CD4-positive, CD25-positive, alpha-beta regulatory T cell (primary cell): ENCODE data around the gene SLN. TPM values are rescaled to one million over a fixed set of nuclear protein-coding genes. Genes with fewer than 3 reads are reported as not detected.

ENCODE experiments used
- ATAC-seq, 2 donors: fragments of 150-1000 bp; cut with Tn5 transposase; one replicate each; pipeline ENCODE4 v1.10.0; 2021; ENCODE audit warnings: low read depth in 2 of 2, moderate number of reproducible peaks in 2 of 2, moderate library complexity in 1 of 2
- DNase-seq, 3 donors: peaks; one replicate each; pipeline versions ENCODE4 v3.0.0 to v3.0.0-alpha.2; 2012 to 2022; ENCODE audit warnings: mixed read lengths in 1 of 3
- H3K27ac ChIP-seq: one replicate; pipeline ENCODE4 v1.7.0; 2013; ENCODE audit warnings: mild to moderate bottlenecking, low read length; ENCODE audit not compliant: insufficient read depth, poor library complexity, severe bottlenecking
- H3K27me3 ChIP-seq: one replicate; pipeline ENCODE4 v1.7.0; 2013; ENCODE audit warnings: low read length; ENCODE audit not compliant: control insufficient read depth, insufficient read depth
- H3K36me3 ChIP-seq: one replicate; pipeline ENCODE4 v1.7.0; 2013; ENCODE audit warnings: mild to moderate bottlenecking, low read length, moderate library complexity; ENCODE audit not compliant: control insufficient read depth, insufficient read depth
- H3K4me1 ChIP-seq: 2 replicates; pipeline ENCODE4 v1.7.0; 2013; ENCODE audit warnings: mild to moderate bottlenecking, low read length; ENCODE audit not compliant: insufficient read depth, control insufficient read depth, poor library complexity, severe bottlenecking
- H3K4me3 ChIP-seq: one replicate; pipeline ENCODE4 v1.7.0; 2013; ENCODE audit warnings: low read depth, mild to moderate bottlenecking, low read length, moderate library complexity
- H3K9me3 ChIP-seq, 2 experiments: 1 replicate in 1 of 2; 2 replicates in 1 of 2; pipeline ENCODE4 v1.7.0; 2013; ENCODE audit warnings: low read length in 2 of 2, mild to moderate bottlenecking in 1 of 2, moderate library complexity in 1 of 2; ENCODE audit not compliant: control insufficient read depth in 2 of 2
- H3K27ac Mint-ChIP-seq, 3 donors: one replicate each; pipeline ENCODE4 v1.8.0; 2020 to 2022; ENCODE audit warnings: mild to moderate bottlenecking in 3 of 3, mixed read lengths in 3 of 3, moderate library complexity in 2 of 3
- H3K27me3 Mint-ChIP-seq: one replicate; pipeline ENCODE4 v1.8.0; 2022; ENCODE audit warnings: mild to moderate bottlenecking, mixed read lengths
- H3K36me3 Mint-ChIP-seq: one replicate; pipeline ENCODE4 v1.8.0; 2020; ENCODE audit warnings: mixed read lengths
- H3K4me1 Mint-ChIP-seq, 4 donors: one replicate each; pipeline ENCODE4 v1.8.0; 2020 to 2022; ENCODE audit warnings: mixed read lengths in 4 of 4, mild to moderate bottlenecking in 1 of 4
- H3K4me3 Mint-ChIP-seq, 4 donors: one replicate each; pipeline ENCODE4 v1.8.0; 2020 to 2022; ENCODE audit warnings: mild to moderate bottlenecking in 4 of 4, mixed read lengths in 4 of 4, moderate library complexity in 3 of 4
- H3K9me3 Mint-ChIP-seq, 7 donors: one replicate each; pipeline ENCODE4 v1.8.0; 2020 to 2022; ENCODE audit warnings: mixed read lengths in 7 of 7, mild to moderate bottlenecking in 3 of 7, moderate library complexity in 2 of 7
- polyA plus RNA-seq, 4 donors: library from polyadenylated mRNA; unstranded; fragments of 300-500 nt; fragmentation: Illumina TruSeq; gene quantifications; one replicate each; pipeline ENCODE4 v1.2.3, GENCODE V29; 2021
- total RNA-seq: library from RNA; stranded (reverse); gene quantifications from one replicate; pipeline ENCODE4 v1.2.3, GENCODE V29; 2022

SLN gene
- total and polyA plus RNA-seq, 5 donors from 2014 or later, result not detected

GRCh38 chr11:107704451-107704850 is 7.4 kb downstream of the SLN start:
- ATAC-seq (no peak), DNase-seq (no peak)
- Histone ChIP-seq H3K27me3 (peaks cover 3% of the 10 kb centered on the region), H3K4me1 (no peaks in the 10 kb centered on the region), H3K36me3 (no peaks in the 10 kb centered on the region), H3K4me3 (no peak overlapping the region), H3K27ac (no peak overlapping the region), H3K9me3 (no peaks in the 10 kb centered on the region)
- no peak overlapping the region for H3K4me3 Mint-ChIP-seq
- H3K27me3 Mint-ChIP-seq, result peaks cover 22% of the 10 kb centered on the region
- H3K4me1 Mint-ChIP-seq, result no peaks in the 10 kb centered on the region
- no peak overlapping the region for H3K27ac Mint-ChIP-seq
- no peaks in the 10 kb centered on the region for H3K36me3 Mint-ChIP-seq
- H3K9me3 Mint-ChIP-seq, result no peaks in the 10 kb centered on the region

GRCh38 chr11:107702723-107703122 is 9.1 kb downstream of the SLN start:
- Histone ChIP-seq H3K9me3 (no peaks in the 10 kb centered on the region), H3K4me3 (no peak overlapping the region), H3K27me3 (peaks cover 2% of the 10 kb centered on the region), H3K4me1 (no peaks in the 10 kb centered on the region), H3K36me3 (no peaks in the 10 kb centered on the region), H3K27ac (no peak overlapping the region)
- H3K9me3 Mint-ChIP-seq, result no peaks in the 10 kb centered on the region
- H3K4me1 Mint-ChIP-seq, result no peaks in the 10 kb centered on the region
- no peak for DNase-seq
- no peak overlapping the region for H3K27ac Mint-ChIP-seq
- peaks cover 21% of the 10 kb centered on the region for H3K27me3 Mint-ChIP-seq
- ATAC-seq, result no peak
- no peak overlapping the region for H3K4me3 Mint-ChIP-seq
- no peaks in the 10 kb centered on the region for H3K36me3 Mint-ChIP-seq

GRCh38 chr11:107702109-107702660 is 9.7 kb downstream of the SLN start:
- no peaks in the 10 kb centered on the region for H3K4me1 ChIP-seq
- no peaks in the 10 kb centered on the region for H3K9me3 Mint-ChIP-seq
- no peaks in the 10 kb centered on the region for H3K36me3 ChIP-seq
- no peak for DNase-seq
- H3K27me3 Mint-ChIP-seq, result peaks cover 16% of the 10 kb centered on the region
- no peak overlapping the region for H3K27ac Mint-ChIP-seq
- H3K36me3 Mint-ChIP-seq, result no peaks in the 10 kb centered on the region
- no peak for ATAC-seq
- no peak overlapping the region for H3K27ac ChIP-seq
- H3K9me3 ChIP-seq, result no peaks in the 10 kb centered on the region
- H3K4me3 Mint-ChIP-seq, result no peak overlapping the region
- H3K4me1 Mint-ChIP-seq, result no peaks in the 10 kb centered on the region
- peaks cover 2% of the 10 kb centered on the region for H3K27me3 ChIP-seq
- H3K4me3 ChIP-seq, result no peak overlapping the region

- no peak overlapping the region for H3K4me3 ChIP-seq
- Mint-ChIP-seq H3K36me3 (no peaks in the 10 kb centered on the region), H3K9me3 (no peaks in the 10 kb centered on the region), H3K4me3 (no peak overlapping the region), H3K27ac (no peak overlapping the region), H3K27me3 (peaks cover 17% of the 10 kb centered on the region), H3K4me1 (no peaks in the 10 kb centered on the region)
- DNase-seq (no peak), ATAC-seq (no peak)
- no peaks in the 10 kb centered on the region for H3K36me3 ChIP-seq
- H3K9me3 ChIP-seq, result no peaks in the 10 kb centered on the region
- H3K4me1 ChIP-seq, result no peaks in the 10 kb centered on the region
- peaks cover 5% of the 10 kb centered on the region for H3K27me3 ChIP-seq
- no peak overlapping the region for H3K27ac ChIP-seq
These were observed 12.2 kb downstream of the SLN start for GRCh38 chr11:107699371-107700285.

GRCh38 chr11:107697291-107697690 is 14.6 kb downstream of the SLN start:
- Mint-ChIP-seq H3K9me3 (no peaks in the 10 kb centered on the region), H3K36me3 (no peaks in the 10 kb centered on the region), H3K27ac (no peak overlapping the region), H3K4me3 (no peak overlapping the region), H3K4me1 (no peaks in the 10 kb centered on the region), H3K27me3 (peaks cover 25% of the 10 kb centered on the region)
- H3K4me3 ChIP-seq, result no peak overlapping the region
- no peak overlapping the region for H3K27ac ChIP-seq
- H3K36me3 ChIP-seq, result no peaks in the 10 kb centered on the region
- no peaks in the 10 kb centered on the region for H3K4me1 ChIP-seq
- no peaks in the 10 kb centered on the region for H3K9me3 ChIP-seq
- peaks cover 8% of the 10 kb centered on the region for H3K27me3 ChIP-seq
- no peak for ATAC-seq
- no peak for DNase-seq

GRCh38 chr11:107696140-107696539 is 15.7 kb downstream of the SLN start:
- Histone ChIP-seq H3K27me3 (peaks cover 10% of the 10 kb centered on the region), H3K36me3 (no peaks in the 10 kb centered on the region), H3K4me3 (no peak overlapping the region), H3K4me1 (no peaks in the 10 kb centered on the region), H3K9me3 (no peaks in the 10 kb centered on the region), H3K27ac (no peak overlapping the region)
- Mint-ChIP-seq H3K36me3 (no peaks in the 10 kb centered on the region), H3K4me1 (no peaks in the 10 kb centered on the region), H3K9me3 (no peaks in the 10 kb centered on the region), H3K27ac (no peak overlapping the region), H3K27me3 (peaks cover 19% of the 10 kb centered on the region), H3K4me3 (no peak overlapping the region)
- DNase-seq (no peak), ATAC-seq (no peak)

- Mint-ChIP-seq H3K4me3 (no peak overlapping the region), H3K9me3 (no peaks in the 10 kb centered on the region), H3K27ac (no peak overlapping the region), H3K4me1 (no peaks in the 10 kb centered on the region), H3K36me3 (no peaks in the 10 kb centered on the region), H3K27me3 (peaks cover 18% of the 10 kb centered on the region)
- no peak for ATAC-seq
- H3K27ac ChIP-seq, result no peak overlapping the region
- peaks cover 10% of the 10 kb centered on the region for H3K27me3 ChIP-seq
- H3K4me1 ChIP-seq, result no peaks in the 10 kb centered on the region
- no peak for DNase-seq
- no peak overlapping the region for H3K4me3 ChIP-seq
- H3K9me3 ChIP-seq, result no peaks in the 10 kb centered on the region
- no peaks in the 10 kb centered on the region for H3K36me3 ChIP-seq
These were observed 16.4 kb downstream of the SLN start for GRCh38 chr11:107695446-107695845.
